WTC11 (cell line): ENCODE measurements around the gene XPO6. TPM values are rescaled to one million over a fixed set of nuclear protein-coding genes. Genes with fewer than 3 reads are reported as not detected.

Source experiments
- ATAC-seq: fragments of 200-7000 bp; cut with Tn5 transposase; 2 replicates; pipeline ENCODE4 v1.10.0; 2021; ENCODE audit warnings: mild to moderate bottlenecking, moderate library complexity
- CTCF ChIA-PET: fragments of 300-600 bp; sonication (Branson Sonifier 250); formaldehyde crosslinking; loops from one replicate; lab custom pipeline; 2021; ENCODE audit warnings: antibody characterized with exemption; lab: Charles Lee
- POLR2A ChIA-PET: fragments of 350-600 bp; sonication (Branson Sonifier 250); formaldehyde crosslinking; loops from one replicate; lab custom pipeline; 2021; ENCODE audit warnings: antibody characterized with exemption; lab: Charles Lee
- DNase-seq: peaks from one replicate; pipeline ENCODE4 v3.0.0; 2021; ENCODE audit warnings: low spot score
- H3K27ac Mint-ChIP-seq: 2 replicates; pipeline ENCODE4 v1.8.0; 2021; ENCODE audit warnings: mixed read lengths
- H3K27me3 Mint-ChIP-seq: 2 replicates; pipeline ENCODE4 v1.8.0; 2021; ENCODE audit warnings: low read depth, mild to moderate bottlenecking, moderate library complexity, mixed read lengths
- H3K36me3 Mint-ChIP-seq: 2 replicates; pipeline ENCODE4 v1.8.0; 2021; ENCODE audit warnings: mixed read lengths
- H3K4me1 Mint-ChIP-seq: 2 replicates; pipeline ENCODE4 v1.8.0; 2022; ENCODE audit warnings: mixed read lengths
- H3K4me3 Mint-ChIP-seq: 2 replicates; pipeline ENCODE4 v1.8.0; 2021; ENCODE audit warnings: mild to moderate bottlenecking, moderate library complexity, mixed read lengths
- H3K9me3 Mint-ChIP-seq: 2 replicates; pipeline ENCODE4 v1.8.0; 2021; ENCODE audit warnings: mixed read lengths
- AR ChIP-seq: fragments of 250-450 bp; sonication (Bioruptor Pico); IDR thresholded peaks from 2 replicates; pipeline ENCODE4 v1.9.0; 2021; ENCODE audit warnings: mild to moderate bottlenecking
- ARID4B ChIP-seq: sonication (generic); formaldehyde crosslinking; IDR thresholded peaks from 2 replicates; pipeline ENCODE4 v1.8.0; 2023; ENCODE audit warnings: missing genetic modification reagents, mild to moderate bottlenecking, borderline replicate concordance
- ATF2 ChIP-seq: sonication (generic); formaldehyde crosslinking; IDR thresholded peaks from 2 replicates; pipeline ENCODE4 v1.8.1; 2022; ENCODE audit warnings: low read depth, missing genetic modification reagents, borderline replicate concordance
- GRHL2 ChIP-seq: fragments of 250-450 bp; sonication (Bioruptor Pico); IDR thresholded peaks from 2 replicates; pipeline ENCODE4 v1.8.0; 2022; ENCODE audit warnings: mild to moderate bottlenecking, moderate library complexity; ENCODE audit not compliant: insufficient replicate concordance, severe bottlenecking
- HMGXB4 ChIP-seq: sonication (generic); formaldehyde crosslinking; IDR thresholded peaks from 2 replicates; pipeline ENCODE4 v1.8.1; 2023; ENCODE audit warnings: mild to moderate bottlenecking, moderate library complexity, missing genetic modification reagents
- JUN ChIP-seq: sonication (generic); formaldehyde crosslinking; IDR thresholded peaks from 2 replicates; pipeline ENCODE4 v1.8.0; 2023; ENCODE audit warnings: mild to moderate bottlenecking, missing genetic modification reagents
- MYBL2 ChIP-seq: sonication (generic); formaldehyde crosslinking; IDR thresholded peaks from 2 replicates; pipeline ENCODE4 v1.8.1; 2023; ENCODE audit warnings: mild to moderate bottlenecking, moderate library complexity, missing genetic modification reagents
- RELA ChIP-seq: sonication (generic); formaldehyde crosslinking; IDR thresholded peaks from 2 replicates; pipeline ENCODE4 v1.8.1; 2022; ENCODE audit warnings: missing genetic modification reagents, mild to moderate bottlenecking, borderline replicate concordance
- SMAD3 ChIP-seq: sonication (generic); formaldehyde crosslinking; IDR thresholded peaks from 2 replicates; pipeline ENCODE4 v1.8.0; 2022; ENCODE audit warnings: missing genetic modification reagents, mild to moderate bottlenecking, borderline replicate concordance
- TEAD1 ChIP-seq: sonication (generic); formaldehyde crosslinking; IDR thresholded peaks from 2 replicates; pipeline ENCODE4 v1.8.0; 2022; ENCODE audit warnings: mild to moderate bottlenecking, missing genetic modification reagents
- USF2 ChIP-seq: sonication (generic); formaldehyde crosslinking; IDR thresholded peaks from 2 replicates; pipeline ENCODE4 v1.8.1; 2023; ENCODE audit warnings: mild to moderate bottlenecking, missing genetic modification reagents, moderate library complexity
- ZNF263 ChIP-seq: sonication (generic); formaldehyde crosslinking; IDR thresholded peaks from 2 replicates; pipeline ENCODE4 v1.8.1; 2022; ENCODE audit warnings: low read depth, mild to moderate bottlenecking, moderate library complexity, missing genetic modification reagents
- ZNF396 ChIP-seq: fragments of 250-450 bp; sonication (Bioruptor Pico); IDR thresholded peaks from 2 replicates; pipeline ENCODE4 v1.8.0; 2021; ENCODE audit warnings: mild to moderate bottlenecking, moderate library complexity, borderline replicate concordance
- ZSCAN18 ChIP-seq: fragments of 250-450 bp; sonication (Bioruptor Pico); IDR thresholded peaks from 2 replicates; pipeline ENCODE4 v2.1.2; 2022; ENCODE audit warnings: mild to moderate bottlenecking, moderate library complexity
- total RNA-seq: library from RNA; stranded (reverse); gene quantifications from 3 replicates; pipeline ENCODE4 v1.2.3, GENCODE V29; 2021

XPO6 gene
- total RNA-seq, 1 experiment from 2014 or later, result 160 TPM

- TF ChIP-seq ARID4B (no peak), TEAD1 (no peak), ZNF396 (CRISPR knock-in tag) (no peak)
- TF ChIP-seq, all 79 proteins: peak for 0
Measured at GRCh38 chr16:28186752-28187151, 25.0 kb downstream of the XPO6 start (continued).

GRCh38 chr16:28185696-28186095, 26.1 kb downstream of the XPO6 start:
- CTCF ChIA-PET, result interaction anchor here (1.8 kb wide), 1 partner anchor 95 kb away, joined by 4 read pairs; no protein-coding TSS in a partner anchor
- Mint-ChIP-seq H3K36me3 (peaks cover 19% of the 10 kb centered on the region), H3K27me3 (no peaks in the 10 kb centered on the region), H3K27ac (no peak overlapping the region), H3K4me3 (no peak overlapping the region)
- DNase-seq, result no peak
- POLR2A ChIA-PET, result no interaction called here
- TF ChIP-seq RELA (no peak), MYBL2 (CRISPR knock-in tag) (no peak), ZNF396 (CRISPR knock-in tag) (no peak), GRHL2 (CRISPR knock-in tag) (no peak), ZSCAN18 (CRISPR knock-in tag) (no peak), ZNF263 (CRISPR knock-in tag) (no peak), AR (CRISPR knock-in tag) (no peak), USF2 (no peak)
- TF ChIP-seq, all 79 proteins: peak for 0
- Mint-ChIP-seq H3K9me3 (peaks cover 5% of the 10 kb centered on the region), H3K4me1 (peaks cover 33% of the 10 kb centered on the region)
- no peak for ATAC-seq

- ChIA-PET CTCF (interaction anchor here (1.1 kb wide), 1 partner anchor 34 kb away, joined by 3 read pairs; no protein-coding TSS in a partner anchor), POLR2A (no interaction called here)
- no peak overlapping the region for H3K4me3 Mint-ChIP-seq
- peaks cover 5% of the 10 kb centered on the region for H3K9me3 Mint-ChIP-seq
- no peaks in the 10 kb centered on the region for H3K27me3 Mint-ChIP-seq
- DNase-seq (no peak), ATAC-seq (no peak)
- peaks cover 28% of the 10 kb centered on the region for H3K4me1 Mint-ChIP-seq
- H3K36me3 Mint-ChIP-seq, result peaks cover 21% of the 10 kb centered on the region
- no peak overlapping the region for H3K27ac Mint-ChIP-seq
- TF ChIP-seq HMGXB4 (CRISPR knock-in tag) (no peak), SMAD3 (CRISPR knock-in tag) (no peak), JUN (CRISPR knock-in tag) (no peak), ATF2 (CRISPR knock-in tag) (no peak), ARID4B (no peak)
Measured at GRCh38 chr16:28184625-28185024, 27.1 kb downstream of the XPO6 start.
